GM12878 (cell line): Measurements from ENCODE around the gene NOM1. TPM values are rescaled to one million over a fixed set of nuclear protein-coding genes. Genes with fewer than 3 reads are reported as not detected.

Source experiments
- ATAC-seq: fragments of 200-7000 bp; cut with Tn5 transposase; 3 replicates; pipeline ENCODE4 v1.9.1; 2020; ENCODE audit warnings: mild to moderate bottlenecking, moderate library complexity
- BruUV-seq: library from RNA; stranded (reverse); fragments of 400-500 nt; replicated peaks from 2 replicates; lab custom pipeline; 2021; lab: Mats Ljungman, UMichigan
- CTCF ChIA-PET: fragments of 300-600 bp; sonication (Branson Sonifier 250); formaldehyde crosslinking; extraction: SDS; loops from one replicate; lab custom pipeline; 2021; ENCODE audit warnings: inconsistent platforms; lab: Yijun Ruan, JAX
- POLR2A ChIA-PET: fragments of 350-600 bp; formaldehyde crosslinking; extraction: SDS; loops from one replicate; lab custom pipeline; 2021; ENCODE audit warnings: inconsistent platforms; lab: Charles Lee
- RAD21 ChIA-PET: fragments of 300-600 bp; sonication (Branson Sonifier 250); formaldehyde crosslinking; loops from one replicate; lab custom pipeline; 2023; ENCODE audit warnings: antibody characterized with exemption; ENCODE audit not compliant: unreplicated experiment; lab: Charles Lee
- SMC1A ChIA-PET: fragments of 300-600 bp; sonication (Branson Sonifier 250); formaldehyde crosslinking; loops from one replicate; lab custom pipeline; 2023; ENCODE audit not compliant: unreplicated experiment, uncharacterized antibody; lab: Charles Lee
- DNase-seq: peaks from one replicate; pipeline ENCODE4 v3.0.0-alpha.2; 2011; ENCODE audit warnings: low read depth, low spot score
- FAIRE-seq: peaks from 3 replicates; lab custom pipeline; 2011; peaks lifted over from hg19 to GRCh38; lab: Jason Lieb, UNC
- H2AFZ ChIP-seq: 2 replicates; pipeline ENCODE4 v1.6.0; 2011; ENCODE audit warnings: low read depth, low read length, control low read depth; ENCODE audit not compliant: control insufficient read depth
- H3K27ac ChIP-seq: 2 replicates; pipeline ENCODE4 v1.5.1; 2011; ENCODE audit warnings: control low read depth; ENCODE audit not compliant: control insufficient read depth, insufficient read depth
- H3K27me3 ChIP-seq, 2 experiments: replicated peaks in 1 of 2; 2 replicates each; pipeline versions ENCODE4 v1.6.0 to v1.6.1; 2011; ENCODE audit warnings: low read length in 1 of 2; ENCODE audit not compliant: control insufficient read depth in 2 of 2, insufficient read depth in 2 of 2
- H3K36me3 ChIP-seq, 2 experiments: 2 replicates each; pipeline ENCODE4 v1.5.1; 2011; ENCODE audit warnings: low read length in 1 of 2; ENCODE audit not compliant: control insufficient read depth in 2 of 2, insufficient read depth in 2 of 2
- H3K4me1 ChIP-seq: 2 replicates; pipeline ENCODE4 v1.6.1; 2011; ENCODE audit warnings: mild to moderate bottlenecking, low read length, moderate library complexity, mixed read lengths; ENCODE audit not compliant: control insufficient read depth, insufficient read depth
- H3K4me2 ChIP-seq: 2 replicates; pipeline ENCODE4 v1.6.0; 2011; ENCODE audit warnings: control low read depth; ENCODE audit not compliant: control insufficient read depth, insufficient read depth
- H3K4me3 ChIP-seq: fragments of 200-600 bp; sonication (generic); 2 replicates; pipeline ENCODE4 v1.5.1; 2016
- H3K79me2 ChIP-seq: 2 replicates; pipeline ENCODE4 v1.6.0; 2011; ENCODE audit warnings: low read length; ENCODE audit not compliant: control insufficient read depth, insufficient read depth
- H3K9ac ChIP-seq: 2 replicates; pipeline ENCODE4 v1.8.0; 2011; ENCODE audit warnings: low read length, control low read depth, mixed read lengths; ENCODE audit not compliant: control insufficient read depth, insufficient read depth
- H3K9me3 ChIP-seq: replicated peaks from 3 replicates; pipeline ENCODE4 v1.5.1; 2011; ENCODE audit warnings: mild to moderate bottlenecking, low read length; ENCODE audit not compliant: control insufficient read depth, insufficient read depth
- H4K20me1 ChIP-seq: 2 replicates; pipeline ENCODE4 v1.6.0; 2011; ENCODE audit not compliant: control insufficient read depth, insufficient read depth
- ATF7 ChIP-seq: fragments of 450-650 bp; IDR thresholded peaks from 2 replicates; pipeline ENCODE4 v1.6.1; 2016; ENCODE audit warnings: low read depth, mild to moderate bottlenecking
- BMI1 ChIP-seq: fragments of 450-650 bp; IDR thresholded peaks from 2 replicates; pipeline ENCODE4 v1.6.1; 2016; ENCODE audit warnings: mild to moderate bottlenecking, moderate library complexity, borderline replicate concordance
- ETV6 ChIP-seq, 2 experiments: fragments of 450-650 bp in 1 of 2; IDR thresholded peaks in 1 of 2; conservative IDR thresholded peaks in 1 of 2; 2 replicates each; pipeline ENCODE4 v1.6.1; 2014; ENCODE audit warnings: antibody characterized with exemption in 1 of 2, borderline replicate concordance in 1 of 2, low read depth in 1 of 2, mild to moderate bottlenecking in 1 of 2, moderate library complexity in 1 of 2
- IKZF2 ChIP-seq, 2 experiments: fragments of 450-650 bp; IDR thresholded peaks; 2 replicates each; pipeline ENCODE4 v1.6.1; 2017; ENCODE audit warnings: mild to moderate bottlenecking in 2 of 2, moderate library complexity in 2 of 2
- IRF3 ChIP-seq: fragments of 450-650 bp; IDR thresholded peaks from 2 replicates; pipeline ENCODE4 v1.6.1; 2014; ENCODE audit warnings: mild to moderate bottlenecking
- MTA2 ChIP-seq: fragments of 450-650 bp; IDR thresholded peaks from 2 replicates; pipeline ENCODE4 v1.6.1; 2016; ENCODE audit warnings: low read depth, mild to moderate bottlenecking, moderate library complexity
- POLR2AphosphoS2 ChIP-seq: IDR thresholded peaks from 2 replicates; pipeline ENCODE4 v1.6.1; 2011; ENCODE audit warnings: low read depth, mild to moderate bottlenecking, low read length, improper control_type of control experiment, moderate library complexity
- REST ChIP-seq: IDR thresholded peaks from 2 replicates; pipeline ENCODE4 v1.6.1; 2012; ENCODE audit warnings: mild to moderate bottlenecking, low read depth, low read length
- SPI1 ChIP-seq: IDR thresholded peaks from 2 replicates; pipeline ENCODE4 v1.6.1; 2011; ENCODE audit warnings: low read depth, mild to moderate bottlenecking, low read length, moderate library complexity, borderline replicate concordance; ENCODE audit not compliant: insufficient read depth
- TARDBP ChIP-seq: IDR thresholded peaks from 2 replicates; pipeline ENCODE4 v1.6.1; 2016; ENCODE audit warnings: borderline replicate concordance
- ZNF207 ChIP-seq: fragments of 450-650 bp; IDR thresholded peaks from 2 replicates; pipeline ENCODE4 v1.6.1; 2014; ENCODE audit warnings: antibody characterized with exemption, mild to moderate bottlenecking, borderline replicate concordance
- ZNF217 ChIP-seq: fragments of 450-650 bp; IDR thresholded peaks from 2 replicates; pipeline ENCODE4 v1.6.1; 2017; ENCODE audit warnings: antibody characterized with exemption, mild to moderate bottlenecking
- WGBS: methylation state at CpG from one replicate; pipeline ENCODE4 v1.1.6; 2016; ENCODE audit warnings: low lambda C conversion rate; ENCODE audit not compliant: insufficient replicate concordance, insufficient coverage; ENCODE audit errors: missing lambda C conversion rate; 5-methylcytosine and 5-hydroxymethylcytosine counted together
- in situ Hi-C: fragments of 300-500 bp; cut with MboI; formaldehyde crosslinking; loops from 9 replicates; pipeline ENCODE4 v1.14.3; 2018; ENCODE audit warnings: mixed read lengths
- intact Hi-C: fragments of 100-400 bp; cut with micrococcal nuclease; formaldehyde crosslinking; loops from one replicate; pipeline ENCODE4 v1.14.2; 2022; ENCODE audit not compliant: unreplicated experiment
- polyA plus RNA-seq, 11 experiments: library from polyadenylated mRNA; depleted of rRNA in 4 of 11; unstranded in 6 of 11; stranded (reverse) in 5 of 11; fragments of >200 nt; fragmentation: Nextera tagmentation in 4 of 11; fragmentation: Illumina TruSeq in 1 of 11; extraction: Ambion mirVana in 4 of 11; extraction: Trizol in 1 of 11; gene quantifications; 1 replicate in 1 of 11; 2 replicates in 10 of 11; pipeline versions ENCODE4 v1.2.1 to v1.2.3, GENCODE V29; 2011 to 2016; ENCODE audit warnings: inconsistent platforms in 2 of 11, missing spikeins in 2 of 11, low read depth in 1 of 11
- total RNA-seq, 4 experiments: library from RNA; depleted of rRNA in 3 of 4; stranded (reverse); fragments of >200 nt in 3 of 4; fragmentation: Illumina TruSeq in 1 of 4; extraction: Trizol in 1 of 4; gene quantifications; 2 replicates each; pipeline versions ENCODE4 v1.2.1 to v1.2.3, GENCODE V29; 2013 to 2021
- TF ChIP-seq, protein P1 (sequence below): fragments of 450-650 bp; IDR thresholded peaks from 2 replicates; pipeline ENCODE4 v1.6.1; 2017; ENCODE audit warnings: borderline replicate concordance

Gene NOM1
- total and polyA plus RNA-seq, 10 of the 15 experiments (the other 5 are each of a cell fraction or from before 2014, with no cell fraction given), result 2.9 to 21.3 (median 17.8) TPM

DNA sequence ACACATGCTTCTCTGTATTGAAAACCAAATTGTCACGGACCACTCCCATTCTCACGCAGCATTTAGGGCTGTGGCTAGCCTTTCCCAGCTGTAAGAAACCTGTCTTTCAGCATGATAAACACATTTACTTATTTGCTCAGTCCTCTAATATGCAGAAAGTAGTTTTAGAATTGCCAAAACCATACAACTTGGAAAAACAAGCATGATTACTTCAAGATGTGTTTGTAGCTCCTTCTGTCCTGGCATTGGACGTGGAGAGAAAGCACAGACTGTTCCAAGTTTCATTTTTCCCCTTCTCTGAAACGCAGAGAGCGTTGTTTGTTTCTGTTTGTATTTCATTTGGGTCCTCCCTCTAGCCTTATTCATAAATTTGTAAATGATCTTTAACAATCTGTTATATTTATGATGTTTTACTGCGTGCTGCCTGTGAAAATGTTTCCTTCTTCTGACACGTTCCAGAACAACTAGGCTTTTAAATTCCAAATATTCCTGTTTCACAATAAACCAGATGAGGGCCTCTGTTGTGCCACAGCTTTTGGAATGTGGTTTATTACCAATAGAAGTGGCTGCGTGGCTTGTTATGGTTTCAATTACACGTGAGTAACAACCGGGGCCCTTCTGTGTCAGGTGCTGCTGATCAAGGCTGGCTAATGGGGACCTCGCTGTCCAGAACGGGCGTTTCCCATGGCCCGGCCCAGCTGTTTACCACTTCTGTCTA is 34.8 kb downstream of the NOM1 start:
- in situ Hi-C loops (no loop called here), intact Hi-C loops (no loop called here)
- no peak overlapping the region for H3K4me3 ChIP-seq
- ChIA-PET SMC1A (no interaction called here), RAD21 (no interaction called here)
- no TSS peak for BruUV-seq
- H3K9me3 ChIP-seq, result no peaks in the 10 kb centered on the region; the same call in 2 of the 3 replicates
- H4K20me1 ChIP-seq, result no peaks in the 10 kb centered on the region
- no peaks in the 10 kb centered on the region for H3K4me1 ChIP-seq
- no peak overlapping the region for H2AFZ ChIP-seq
- H3K79me2 ChIP-seq, result no peaks in the 10 kb centered on the region
- FAIRE-seq, result no peak
- no peak overlapping the region for H3K4me2 ChIP-seq
- no peak for TF ChIP-seq TARDBP
- no peak for TF ChIP-seq MTA2
- no peak for TF ChIP-seq BMI1
- TF ChIP-seq POLR2AphosphoS2, result no peak
- TF ChIP-seq, protein P1, sequence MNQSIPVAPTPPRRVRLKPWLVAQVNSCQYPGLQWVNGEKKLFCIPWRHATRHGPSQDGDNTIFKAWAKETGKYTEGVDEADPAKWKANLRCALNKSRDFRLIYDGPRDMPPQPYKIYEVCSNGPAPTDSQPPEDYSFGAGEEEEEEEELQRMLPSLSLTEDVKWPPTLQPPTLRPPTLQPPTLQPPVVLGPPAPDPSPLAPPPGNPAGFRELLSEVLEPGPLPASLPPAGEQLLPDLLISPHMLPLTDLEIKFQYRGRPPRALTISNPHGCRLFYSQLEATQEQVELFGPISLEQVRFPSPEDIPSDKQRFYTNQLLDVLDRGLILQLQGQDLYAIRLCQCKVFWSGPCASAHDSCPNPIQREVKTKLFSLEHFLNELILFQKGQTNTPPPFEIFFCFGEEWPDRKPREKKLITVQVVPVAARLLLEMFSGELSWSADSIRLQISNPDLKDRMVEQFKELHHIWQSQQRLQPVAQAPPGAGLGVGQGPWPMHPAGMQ, result no peak
- TF ChIP-seq ATF7, result no peak
- TF ChIP-seq ETV6 (conservative IDR thresholded peaks at IDR 0.05 in 1 of 2, IDR thresholded peaks at IDR 0.05 in 1 of 2; ENCODE audit: borderline replicate concordance in 1 of 2, low read depth in 1 of 2), result no peak
- no peak for TF ChIP-seq REST
- no peak for TF ChIP-seq ZNF207
- no peak for TF ChIP-seq ZNF217
- no peak for TF ChIP-seq IKZF2 (IDR thresholded peaks at IDR 0.05)
- no peak for TF ChIP-seq IRF3
- no peak for TF ChIP-seq SPI1
- TF ChIP-seq, all 136 proteins: peak for 0
- ChIA-PET POLR2A (no interaction called here), CTCF (no interaction called here)
- 72% methylated on average over 14 of the region's 14 CpGs for WGBS
- Histone ChIP-seq H3K27ac (no peak overlapping the region), H3K36me3 (no peaks in the 10 kb centered on the region), H3K9ac (no peak overlapping the region), H3K27me3 (no peaks in the 10 kb centered on the region)
- ATAC-seq (no peak), DNase-seq (no peak)
